Trophoblast cell (in vitro differentiated cells and primary cell): ENCODE data around the gene PEX10.

ENCODE experiments used
- DNase-seq, 2 donors: peaks; one replicate each; pipeline ENCODE4 v3.0.0-alpha.2; 2016
- H2AFZ ChIP-seq: 2 replicates; pipeline ENCODE4 v1.6.1; 2013; ENCODE audit warnings: low read length, moderate library complexity, mild to moderate bottlenecking; ENCODE audit not compliant: insufficient read depth, poor library complexity
- H2AK5ac ChIP-seq: 2 replicates; pipeline ENCODE4 v1.6.1; 2013; ENCODE audit warnings: mild to moderate bottlenecking, low read length
- H2BK120ac ChIP-seq: 2 replicates; pipeline ENCODE4 v1.6.1; 2013; ENCODE audit warnings: low read length, mild to moderate bottlenecking, moderate library complexity; ENCODE audit not compliant: insufficient read depth, poor library complexity
- H2BK12ac ChIP-seq: 2 replicates; pipeline ENCODE4 v1.6.1; 2013; ENCODE audit warnings: mild to moderate bottlenecking, low read length, moderate library complexity
- H2BK5ac ChIP-seq: 2 replicates; pipeline ENCODE4 v1.6.1; 2013; ENCODE audit warnings: low read length, low read depth, moderate library complexity, mild to moderate bottlenecking; ENCODE audit not compliant: poor library complexity
- H3K14ac ChIP-seq: 2 replicates; pipeline ENCODE4 v1.6.1; 2013; ENCODE audit warnings: mild to moderate bottlenecking, low read length
- H3K18ac ChIP-seq: 2 replicates; pipeline ENCODE4 v1.6.1; 2013; ENCODE audit warnings: mild to moderate bottlenecking, low read length
- H3K23ac ChIP-seq: 2 replicates; pipeline ENCODE4 v1.6.1; 2013; ENCODE audit warnings: low read length
- H3K27ac ChIP-seq: 2 replicates; pipeline ENCODE4 v1.5.1; 2013; ENCODE audit warnings: low read depth, mild to moderate bottlenecking, inconsistent platforms, low read length, moderate library complexity
- H3K27me3 ChIP-seq: 2 replicates; pipeline ENCODE4 v1.6.1; 2013; ENCODE audit warnings: inconsistent platforms, mild to moderate bottlenecking, low read length, moderate library complexity; ENCODE audit not compliant: insufficient read depth
- H3K36me3 ChIP-seq, 2 experiments: 1 replicate in 1 of 2; 2 replicates in 1 of 2; pipeline ENCODE4 v1.6.1; 2013; ENCODE audit warnings: low read length in 2 of 2, mild to moderate bottlenecking in 2 of 2, moderate library complexity in 1 of 2; ENCODE audit not compliant: insufficient read depth in 2 of 2, control insufficient read depth in 1 of 2
- H3K4ac ChIP-seq: 2 replicates; pipeline ENCODE4 v1.6.1; 2013; ENCODE audit warnings: low read depth, mild to moderate bottlenecking, low read length, moderate library complexity
- H3K4me1 ChIP-seq, 2 experiments: 1 replicate in 1 of 2; 2 replicates in 1 of 2; pipeline ENCODE4 v1.6.1; 2013; ENCODE audit warnings: low read length in 2 of 2, mild to moderate bottlenecking in 2 of 2, moderate library complexity in 1 of 2; ENCODE audit not compliant: insufficient read depth in 2 of 2, control insufficient read depth in 1 of 2
- H3K4me2 ChIP-seq: 2 replicates; pipeline ENCODE4 v1.6.1; 2013; ENCODE audit warnings: inconsistent platforms, mild to moderate bottlenecking, low read length, moderate library complexity
- H3K4me3 ChIP-seq: 2 replicates; pipeline ENCODE4 v1.5.1; 2013; ENCODE audit warnings: mild to moderate bottlenecking, low read depth, low read length, inconsistent platforms
- H3K79me1 ChIP-seq: one replicate; pipeline ENCODE4 v1.6.1; 2013; ENCODE audit warnings: low read length
- H3K79me2 ChIP-seq: 2 replicates; pipeline ENCODE4 v1.6.1; 2013; ENCODE audit warnings: low read length, mild to moderate bottlenecking; ENCODE audit not compliant: control insufficient read depth, insufficient read depth, poor library complexity
- H3K9ac ChIP-seq: 2 replicates; pipeline ENCODE4 v1.6.1; 2013; ENCODE audit warnings: mild to moderate bottlenecking, low read length
- H3K9me3 ChIP-seq: 2 replicates; pipeline ENCODE4 v1.6.1; 2013; ENCODE audit warnings: low read depth, mild to moderate bottlenecking, control low read depth, inconsistent platforms, low read length; ENCODE audit not compliant: insufficient read depth
- H4K12ac ChIP-seq: 2 replicates; pipeline ENCODE4 v1.6.1; 2013; ENCODE audit warnings: low read depth, mild to moderate bottlenecking, low read length, moderate library complexity
- H4K8ac ChIP-seq: 2 replicates; pipeline ENCODE4 v1.6.1; 2013; ENCODE audit warnings: low read depth, mild to moderate bottlenecking, low read length, moderate library complexity
- H4K91ac ChIP-seq: one replicate; pipeline ENCODE4 v1.6.1; 2013; ENCODE audit warnings: low read depth, mild to moderate bottlenecking, low read length, moderate library complexity
- WGBS: extraction: QIAGEN DNeasy Blood & Tissue Kit; methylation state at CpG from one replicate; pipeline ENCODE4 v1.1.7; 2013; ENCODE audit warnings: missing lambda C conversion rate; ENCODE audit not compliant: insufficient read length, insufficient coverage; ENCODE audit errors: extremely low coverage; 5-methylcytosine and 5-hydroxymethylcytosine counted together

PEX10 gene

GRCh38 chr1:2358651-2359640 is 53.4 kb downstream of the PEX10 start:
- no peak overlapping the region for H4K8ac ChIP-seq
- H2BK5ac ChIP-seq = no peak overlapping the region
- no peak overlapping the region for H3K18ac ChIP-seq
- H4K12ac ChIP-seq = no peak overlapping the region
- H3K4ac ChIP-seq = no peak overlapping the region
- no peaks in the 10 kb centered on the region for H3K79me2 ChIP-seq
- H3K9me3 ChIP-seq = peaks cover 4% of the 10 kb centered on the region
- no peak overlapping the region for H2AK5ac ChIP-seq
- H3K4me2 ChIP-seq = no peak overlapping the region
- H3K4me3 ChIP-seq = no peak overlapping the region
- no peaks in the 10 kb centered on the region for H3K27me3 ChIP-seq
- no peak overlapping the region for H3K14ac ChIP-seq
- H3K9ac ChIP-seq = no peak overlapping the region
- no peaks in the 10 kb centered on the region for H3K4me1 ChIP-seq
- no peaks in the 10 kb centered on the region for H3K79me1 ChIP-seq
- no peak overlapping the region for H4K91ac ChIP-seq
- DNase-seq = no peak
- H2AFZ ChIP-seq = no peak overlapping the region
- no peak overlapping the region for H2BK12ac ChIP-seq
- H2BK120ac ChIP-seq = no peak overlapping the region
- WGBS = no CpG with 5 or more reads among the region's 24 CpGs
- no peak overlapping the region for H3K23ac ChIP-seq
- H3K27ac ChIP-seq = no peak overlapping the region
- no peaks in the 10 kb centered on the region for H3K36me3 ChIP-seq

GRCh38 chr1:2358072-2358471 is 54.3 kb downstream of the PEX10 start:
- no peak overlapping the region for H3K4me2 ChIP-seq
- peaks cover 4% of the 10 kb centered on the region for H3K9me3 ChIP-seq
- no peak overlapping the region for H3K18ac ChIP-seq
- H3K79me2 ChIP-seq = no peaks in the 10 kb centered on the region
- H3K4me3 ChIP-seq = no peak overlapping the region
- no peak overlapping the region for H4K12ac ChIP-seq
- H3K27me3 ChIP-seq = no peaks in the 10 kb centered on the region
- no peak overlapping the region for H3K27ac ChIP-seq
- no peak overlapping the region for H2BK12ac ChIP-seq
- H4K8ac ChIP-seq = no peak overlapping the region
- H3K79me1 ChIP-seq = no peaks in the 10 kb centered on the region
- no peak overlapping the region for H2BK120ac ChIP-seq
- H2AFZ ChIP-seq = no peak overlapping the region
- no peak overlapping the region for H3K23ac ChIP-seq
- H2BK5ac ChIP-seq = no peak overlapping the region
- no peak overlapping the region for H2AK5ac ChIP-seq
- no peaks in the 10 kb centered on the region for H3K36me3 ChIP-seq
- H3K4ac ChIP-seq = no peak overlapping the region
- DNase-seq = no peak
- no CpG with 5 or more reads among the region's 13 CpGs for whole genome bisulfite sequencing
- H3K9ac ChIP-seq = no peak overlapping the region
- H3K4me1 ChIP-seq = no peaks in the 10 kb centered on the region
- no peak overlapping the region for H3K14ac ChIP-seq
- no peak overlapping the region for H4K91ac ChIP-seq

DNA sequence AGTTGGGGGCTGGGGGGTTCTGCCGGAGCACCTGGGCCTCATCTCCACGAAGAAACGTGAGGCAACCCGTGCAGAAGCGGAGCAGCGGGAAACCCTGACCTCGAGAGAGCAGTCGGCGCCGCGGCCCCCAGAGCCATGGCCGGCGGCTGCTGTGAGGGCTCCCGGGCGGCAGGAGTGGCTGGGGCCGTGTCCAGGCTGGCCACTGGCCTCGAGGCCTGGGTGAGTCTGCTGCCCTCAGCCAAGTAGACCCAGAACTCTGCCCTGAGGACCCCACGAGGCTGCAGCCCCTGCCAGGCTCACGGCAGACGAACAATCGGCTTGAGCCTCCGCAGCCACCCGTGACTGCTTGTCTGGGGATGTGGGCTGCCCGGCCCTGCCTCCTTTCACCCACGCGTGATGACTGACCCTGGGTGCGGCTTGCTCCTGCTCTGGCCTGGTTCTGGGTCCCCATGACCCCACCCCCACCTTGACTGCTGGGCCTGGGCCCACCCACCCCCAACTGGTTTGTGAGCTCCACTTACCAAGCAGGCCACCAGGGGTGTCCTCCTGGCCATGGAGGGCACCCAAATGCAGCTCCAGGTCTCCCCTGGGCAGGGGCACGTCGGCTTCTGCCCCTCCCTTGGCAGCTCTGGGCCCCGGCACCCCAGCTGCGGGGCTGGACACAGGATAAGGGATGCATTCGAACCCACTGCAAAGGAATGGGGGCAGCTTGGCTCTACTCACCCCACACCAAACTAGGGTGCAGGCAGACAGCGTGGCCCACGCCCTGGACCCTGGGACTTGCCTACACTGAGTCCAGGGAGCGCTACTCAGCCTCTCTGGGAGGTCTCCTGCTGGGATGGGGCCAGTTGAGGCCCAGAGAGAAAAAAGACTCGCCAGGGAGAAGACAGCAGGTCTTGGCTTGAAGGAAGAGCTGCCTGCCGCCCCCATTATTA is 55.2 kb downstream of the PEX10 start:
- Histone ChIP-seq H2AFZ (no peak overlapping the region), H3K9me3 (peaks cover 4% of the 10 kb centered on the region), H3K18ac (no peak overlapping the region), H3K23ac (no peak overlapping the region), H4K8ac (no peak overlapping the region), H3K9ac (no peak overlapping the region), H3K36me3 (no peaks in the 10 kb centered on the region), H3K4ac (no peak overlapping the region), H3K4me3 (no peak overlapping the region), H2BK120ac (no peak overlapping the region), H2AK5ac (no peak overlapping the region), H3K14ac (no peak overlapping the region), H4K12ac (no peak overlapping the region), H3K79me2 (no peaks in the 10 kb centered on the region), H3K27me3 (no peaks in the 10 kb centered on the region), H3K79me1 (no peaks in the 10 kb centered on the region), H3K4me1 (no peaks in the 10 kb centered on the region), H4K91ac (no peak overlapping the region), H3K27ac (no peak overlapping the region), H2BK5ac (no peak overlapping the region), H2BK12ac (no peak overlapping the region), H3K4me2 (no peak overlapping the region)
- no CpG with 5 or more reads among the region's 37 CpGs for WGBS
- DNase-seq = no peak

DNA sequence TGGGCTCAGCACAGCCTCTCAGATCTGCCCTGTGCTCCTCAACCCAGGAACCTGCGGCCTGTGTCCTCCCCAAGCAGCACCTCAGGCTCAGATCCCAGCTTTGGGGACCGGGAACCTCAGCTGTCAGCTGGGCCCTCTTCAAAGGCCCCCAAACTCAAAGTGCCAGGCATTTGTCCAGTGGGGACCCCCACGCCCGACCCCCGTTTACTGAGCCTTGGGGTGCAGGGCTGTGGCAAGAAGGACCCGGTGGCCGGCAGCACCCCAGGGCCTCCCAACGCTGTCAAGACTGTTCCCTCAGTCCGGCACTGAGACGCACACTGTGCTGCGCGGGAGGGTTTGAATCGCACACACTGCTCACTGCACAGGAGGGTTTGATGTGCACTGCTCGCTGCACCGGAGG is 56.0 kb downstream of the PEX10 start:
- Histone ChIP-seq H3K18ac (no peak overlapping the region), H2AFZ (no peak overlapping the region), H3K27me3 (no peaks in the 10 kb centered on the region), H2BK12ac (no peak overlapping the region), H2BK5ac (no peak overlapping the region), H3K4me1 (no peaks in the 10 kb centered on the region), H3K14ac (no peak overlapping the region), H3K79me1 (no peaks in the 10 kb centered on the region), H3K36me3 (no peaks in the 10 kb centered on the region), H3K27ac (no peak overlapping the region), H3K4ac (no peak overlapping the region), H2BK120ac (no peak overlapping the region), H4K8ac (no peak overlapping the region), H3K23ac (no peak overlapping the region), H4K12ac (no peak overlapping the region), H3K79me2 (no peaks in the 10 kb centered on the region), H3K4me2 (no peak overlapping the region), H4K91ac (no peak overlapping the region), H3K9me3 (peaks cover 4% of the 10 kb centered on the region), H3K9ac (no peak overlapping the region), H2AK5ac (no peak overlapping the region), H3K4me3 (no peak overlapping the region)
- no peak for DNase-seq
- no CpG with 5 or more reads among the region's 15 CpGs for WGBS
